Endothelial cell of umbilical vein (primary cell): Measurements from ENCODE around the gene TRDN. TPM values are rescaled to one million over a fixed set of nuclear protein-coding genes. Genes with fewer than 3 reads are reported as not detected.

ENCODE experiments used
- BruUV-seq: library from RNA; stranded (reverse); fragments of 400-500 nt; replicated peaks from 2 replicates; lab custom pipeline; 2021; lab: Mats Ljungman, UMichigan
- CTCF ChIA-PET: fragments of 300-600, 350-600 bp; sonication (Branson Sonifier 250); formaldehyde crosslinking; loops from one replicate; lab custom pipeline; 2021; ENCODE audit warnings: antibody characterized with exemption, inconsistent platforms; lab: Charles Lee
- POLR2A ChIA-PET: fragments of 300-600, 350-600 bp; sonication (Branson Sonifier 250); formaldehyde crosslinking; loops from one replicate; lab custom pipeline; 2021; ENCODE audit warnings: antibody characterized with exemption, inconsistent platforms; lab: Charles Lee
- DNase-seq: peaks from one replicate; pipeline ENCODE4 v3.0.0-alpha.2; 2011; ENCODE audit warnings: low read depth, low spot score
- FAIRE-seq: peaks from 2 replicates; lab custom pipeline; 2011; peaks lifted over from hg19 to GRCh38; lab: Jason Lieb, UNC
- H2AFZ ChIP-seq: 2 replicates; pipeline ENCODE4 v1.6.0; 2012; ENCODE audit warnings: low read depth, low read length, control low read depth, inconsistent platforms
- H3K27ac ChIP-seq: 2 replicates; pipeline ENCODE4 v1.5.1; 2011; ENCODE audit warnings: low read depth, mild to moderate bottlenecking, control low read depth, low read length, moderate library complexity; ENCODE audit not compliant: insufficient read depth
- H3K27me3 ChIP-seq, 2 experiments: 2 replicates each; pipeline versions ENCODE4 v1.6.0 to v1.6.1; 2011; ENCODE audit warnings: low read length in 2 of 2, mixed read lengths in 1 of 2; ENCODE audit not compliant: control insufficient read depth in 2 of 2, insufficient read depth in 2 of 2
- H3K36me3 ChIP-seq, 2 experiments: 2 replicates in 1 of 2; 3 replicates in 1 of 2; pipeline ENCODE4 v1.5.1; 2011; ENCODE audit warnings: low read length in 2 of 2, mild to moderate bottlenecking in 1 of 2, moderate library complexity in 1 of 2; ENCODE audit not compliant: control insufficient read depth in 2 of 2, insufficient read depth in 2 of 2; ENCODE audit errors: extremely low read depth in 1 of 2
- H3K4me1 ChIP-seq: 3 replicates; pipeline ENCODE4 v1.5.1; 2011; ENCODE audit warnings: mild to moderate bottlenecking, low read length; ENCODE audit not compliant: control insufficient read depth, insufficient read depth; ENCODE audit errors: extremely low read depth
- H3K4me2 ChIP-seq: 2 replicates; pipeline ENCODE4 v1.6.1; 2011; ENCODE audit warnings: low read length, control low read depth, mixed read lengths; ENCODE audit not compliant: insufficient read depth
- H3K4me3 ChIP-seq, 3 experiments: fragments of 200-600 bp in 1 of 3; sonication (generic), shearing (Covaris generic) in 1 of 3; replicated peaks in 1 of 3; 2 replicates each; pipeline ENCODE4 v1.5.1; 2011 to 2016; ENCODE audit warnings: control low read depth in 3 of 3, low read length in 3 of 3, mild to moderate bottlenecking in 2 of 3, inconsistent platforms in 1 of 3, low read depth in 1 of 3, moderate library complexity in 1 of 3; ENCODE audit not compliant: insufficient read depth in 1 of 3
- H3K79me2 ChIP-seq: 2 replicates; pipeline ENCODE4 v1.6.0; 2012; ENCODE audit warnings: low read length, inconsistent platforms; ENCODE audit not compliant: control insufficient read depth, insufficient read depth
- H3K9ac ChIP-seq: replicated peaks from 2 replicates; pipeline ENCODE3; 2011; ENCODE audit warnings: low read length, control low read depth; ENCODE audit not compliant: insufficient read depth; ENCODE audit errors: extremely low read depth
- H3K9me1 ChIP-seq: replicated peaks from 3 replicates; pipeline ENCODE4 v1.6.0; 2011; ENCODE audit warnings: mild to moderate bottlenecking, low read length; ENCODE audit not compliant: control insufficient read depth, insufficient read depth; ENCODE audit errors: extremely low read depth
- H3K9me3 ChIP-seq: replicated peaks from 2 replicates; pipeline ENCODE4 v1.5.1; 2012; ENCODE audit warnings: low read length, inconsistent platforms; ENCODE audit not compliant: control insufficient read depth, insufficient read depth
- H4K20me1 ChIP-seq: replicated peaks from 2 replicates; pipeline ENCODE3; 2011; ENCODE audit warnings: mild to moderate bottlenecking, low read length; ENCODE audit not compliant: control insufficient read depth, insufficient read depth; ENCODE audit errors: extremely low read depth
- EZH2 ChIP-seq: IDR thresholded peaks from 2 replicates; pipeline ENCODE4 v1.6.1; 2012; ENCODE audit warnings: borderline replicate concordance, low read depth, mild to moderate bottlenecking, moderate library complexity, low read length, inconsistent platforms; ENCODE audit not compliant: severe bottlenecking
- FOS ChIP-seq: IDR thresholded peaks from 2 replicates; pipeline ENCODE4 v1.6.1; 2011; ENCODE audit warnings: mild to moderate bottlenecking, low read length, moderate library complexity, borderline replicate concordance; ENCODE audit not compliant: insufficient read depth
- GATA2 ChIP-seq: IDR thresholded peaks from 2 replicates; pipeline ENCODE4 v1.7.0; 2011; ENCODE audit warnings: low read depth, mild to moderate bottlenecking, moderate library complexity, mixed read lengths, low read length; ENCODE audit not compliant: insufficient read length, insufficient read depth
- JUN ChIP-seq: IDR thresholded peaks from 2 replicates; pipeline ENCODE4 v1.6.1; 2011; ENCODE audit warnings: borderline replicate concordance, low read depth; ENCODE audit not compliant: insufficient read length, insufficient read depth
- MYC ChIP-seq: IDR thresholded peaks from one replicate; pipeline ENCODE4 v1.6.1; 2011; ENCODE audit warnings: mild to moderate bottlenecking, low read depth, low read length
- POLR2A ChIP-seq: IDR thresholded peaks from 2 replicates; pipeline ENCODE4 v1.6.1; 2012; ENCODE audit warnings: low read depth, mild to moderate bottlenecking, control low read depth, low read length
- POLR2AphosphoS5 ChIP-seq: IDR thresholded peaks from 2 replicates; pipeline ENCODE4 v1.6.1; 2012; ENCODE audit warnings: low read depth, mild to moderate bottlenecking, control low read depth, low read length, moderate library complexity; ENCODE audit not compliant: insufficient read depth
- dilution Hi-C: fragments of 300-500 bp; cut with MboI; formaldehyde crosslinking; loops from one replicate; pipeline ENCODE4 v1.15.0; 2019; ENCODE audit warnings: low sequenced_read_pairs; ENCODE audit not compliant: extremely low pct_ligation_motif_present
- intact Hi-C: fragments of 100-400 bp; cut with micrococcal nuclease; formaldehyde crosslinking; loops from one replicate; pipeline ENCODE4 v1.10.0; 2022
- polyA plus RNA-seq, 4 experiments: library from polyadenylated mRNA; depleted of rRNA in 3 of 4; stranded (reverse) in 3 of 4; unstranded in 1 of 4; fragments of >200 nt; gene quantifications; 2 replicates each; pipeline versions ENCODE4 v1.2.1 to v1.2.3, GENCODE V29; 2011 to 2012; ENCODE audit warnings: missing spikeins in 1 of 4
- total RNA-seq: library from RNA; stranded (reverse); gene quantifications from 2 replicates; pipeline ENCODE4 v1.2.3, GENCODE V29; 2021
- TF ChIP-seq, protein P1 (sequence below): IDR thresholded peaks from 2 replicates; pipeline ENCODE4 v1.6.1; 2011; ENCODE audit not compliant: insufficient read depth, insufficient read length
- TF ChIP-seq, protein P2 (sequence below), 2 donors: IDR thresholded peaks; 1 replicate in 1 of 2; 2 replicates in 1 of 2; pipeline ENCODE4 v1.5.1; 2011; ENCODE audit warnings: low read length in 2 of 2, mild to moderate bottlenecking in 2 of 2, moderate library complexity in 2 of 2, control low read depth in 1 of 2, inconsistent platforms in 1 of 2, low read depth in 1 of 2; ENCODE audit not compliant: insufficient read depth in 1 of 2; ENCODE audit errors: extremely low read depth in 1 of 2

The TRDN gene
- total and polyA plus RNA-seq, 2 donors (not counting 3 experiments of a cell fraction or from before 2014, with no cell fraction given): not detected

DNA sequence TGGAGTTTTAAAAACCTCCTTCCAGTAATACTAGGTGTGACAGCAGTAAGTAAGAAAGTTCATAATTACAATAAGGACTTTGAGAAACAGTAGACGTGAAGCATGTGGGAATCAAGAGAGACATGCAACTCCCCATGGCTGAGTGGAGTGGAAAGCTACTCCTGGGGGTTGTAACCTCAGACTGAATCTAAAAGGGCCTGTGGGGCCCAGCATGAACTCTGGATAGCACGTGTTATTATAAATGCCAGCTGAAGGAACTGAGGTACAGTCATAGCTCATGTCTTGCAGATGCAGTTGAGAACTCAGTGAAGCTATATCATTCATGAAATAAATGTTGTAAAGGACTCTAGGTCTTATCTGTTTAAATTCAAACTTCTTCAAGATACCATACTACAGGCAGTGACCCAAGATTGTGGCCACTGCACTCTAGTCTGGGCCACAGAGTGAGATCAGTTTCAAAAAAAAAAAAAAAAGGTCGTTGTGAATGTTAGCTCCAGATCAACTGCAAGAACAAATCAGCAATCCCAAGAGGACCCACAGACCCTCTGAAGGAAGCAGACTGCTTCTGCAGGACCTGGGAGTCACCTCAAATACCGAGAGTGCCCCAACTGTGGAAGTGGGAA is 189.3 kb downstream of the TRDN start:
- Histone ChIP-seq H4K20me1 (no peaks in the 10 kb centered on the region), H3K36me3 (no peaks in the 10 kb centered on the region), H2AFZ (no peak overlapping the region), H3K4me3 (no peak overlapping the region), H3K4me2 (no peak overlapping the region), H3K9me3 (no peaks in the 10 kb centered on the region), H3K9me1 (no peaks in the 10 kb centered on the region), H3K27ac (no peak overlapping the region), H3K9ac (no peak overlapping the region), H3K79me2 (no peaks in the 10 kb centered on the region), H3K27me3 (no peaks in the 10 kb centered on the region), H3K4me1 (no peaks in the 10 kb centered on the region)
- CTCF ChIA-PET: no interaction called here
- TF ChIP-seq POLR2AphosphoS5 (no peak), POLR2A (no peak), MYC (no peak), FOS (no peak), EZH2 (no peak), JUN (no peak), GATA2 (no peak)
- TF ChIP-seq, protein P1, sequence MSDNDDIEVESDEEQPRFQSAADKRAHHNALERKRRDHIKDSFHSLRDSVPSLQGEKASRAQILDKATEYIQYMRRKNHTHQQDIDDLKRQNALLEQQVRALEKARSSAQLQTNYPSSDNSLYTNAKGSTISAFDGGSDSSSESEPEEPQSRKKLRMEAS: no peak
- TF ChIP-seq, protein P2, sequence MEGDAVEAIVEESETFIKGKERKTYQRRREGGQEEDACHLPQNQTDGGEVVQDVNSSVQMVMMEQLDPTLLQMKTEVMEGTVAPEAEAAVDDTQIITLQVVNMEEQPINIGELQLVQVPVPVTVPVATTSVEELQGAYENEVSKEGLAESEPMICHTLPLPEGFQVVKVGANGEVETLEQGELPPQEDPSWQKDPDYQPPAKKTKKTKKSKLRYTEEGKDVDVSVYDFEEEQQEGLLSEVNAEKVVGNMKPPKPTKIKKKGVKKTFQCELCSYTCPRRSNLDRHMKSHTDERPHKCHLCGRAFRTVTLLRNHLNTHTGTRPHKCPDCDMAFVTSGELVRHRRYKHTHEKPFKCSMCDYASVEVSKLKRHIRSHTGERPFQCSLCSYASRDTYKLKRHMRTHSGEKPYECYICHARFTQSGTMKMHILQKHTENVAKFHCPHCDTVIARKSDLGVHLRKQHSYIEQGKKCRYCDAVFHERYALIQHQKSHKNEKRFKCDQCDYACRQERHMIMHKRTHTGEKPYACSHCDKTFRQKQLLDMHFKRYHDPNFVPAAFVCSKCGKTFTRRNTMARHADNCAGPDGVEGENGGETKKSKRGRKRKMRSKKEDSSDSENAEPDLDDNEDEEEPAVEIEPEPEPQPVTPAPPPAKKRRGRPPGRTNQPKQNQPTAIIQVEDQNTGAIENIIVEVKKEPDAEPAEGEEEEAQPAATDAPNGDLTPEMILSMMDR (IDR thresholded peaks at IDR 0.05; ENCODE audit: extremely low read depth in 1 of 2, insufficient read depth in 1 of 2, low read depth in 1 of 2, low read length in 2 of 2): no peak
- POLR2A ChIA-PET: no interaction called here
- intact Hi-C loops (no loop called here), dilution Hi-C loops (no loop called here)
- FAIRE-seq (no peak), DNase-seq (no peak)
- no TSS peak for BruUV-seq
